ENCODE measurements around the gene MTHFR.

The MTHFR gene

DNA sequence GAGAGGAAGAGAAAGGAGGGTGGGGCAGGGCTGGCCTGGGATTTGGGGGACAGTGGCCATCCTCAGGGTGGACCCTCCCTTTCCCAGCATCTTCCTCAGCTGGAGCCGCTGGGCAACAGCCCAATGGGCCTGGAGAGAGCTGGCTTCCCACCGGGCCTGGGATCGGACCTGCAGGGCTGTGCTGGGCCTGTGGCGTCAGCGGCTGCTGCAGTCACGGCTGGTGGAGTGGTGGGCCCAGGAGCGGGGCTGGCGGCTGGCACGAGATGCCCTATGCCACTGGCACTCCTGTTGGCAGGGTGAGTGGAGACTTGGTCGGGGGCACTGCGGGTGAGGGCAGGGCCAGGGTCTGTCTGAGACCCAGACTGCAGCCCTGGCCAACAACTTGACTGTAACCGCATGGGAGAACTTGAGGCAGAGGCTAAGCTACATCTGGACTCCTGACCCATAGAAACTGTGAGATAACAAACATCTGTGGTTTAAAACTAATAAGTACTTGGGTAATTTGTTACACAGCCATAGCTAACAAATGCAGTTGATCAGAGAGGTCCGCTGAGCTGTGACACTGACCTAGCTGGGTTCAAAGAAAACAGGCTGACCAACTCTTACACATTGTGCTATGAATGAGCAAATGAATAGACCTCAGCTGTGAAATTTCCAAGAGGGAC is 25.9 kb downstream of the MTHFR start:
- DNase-seq, result no peak

DNA sequence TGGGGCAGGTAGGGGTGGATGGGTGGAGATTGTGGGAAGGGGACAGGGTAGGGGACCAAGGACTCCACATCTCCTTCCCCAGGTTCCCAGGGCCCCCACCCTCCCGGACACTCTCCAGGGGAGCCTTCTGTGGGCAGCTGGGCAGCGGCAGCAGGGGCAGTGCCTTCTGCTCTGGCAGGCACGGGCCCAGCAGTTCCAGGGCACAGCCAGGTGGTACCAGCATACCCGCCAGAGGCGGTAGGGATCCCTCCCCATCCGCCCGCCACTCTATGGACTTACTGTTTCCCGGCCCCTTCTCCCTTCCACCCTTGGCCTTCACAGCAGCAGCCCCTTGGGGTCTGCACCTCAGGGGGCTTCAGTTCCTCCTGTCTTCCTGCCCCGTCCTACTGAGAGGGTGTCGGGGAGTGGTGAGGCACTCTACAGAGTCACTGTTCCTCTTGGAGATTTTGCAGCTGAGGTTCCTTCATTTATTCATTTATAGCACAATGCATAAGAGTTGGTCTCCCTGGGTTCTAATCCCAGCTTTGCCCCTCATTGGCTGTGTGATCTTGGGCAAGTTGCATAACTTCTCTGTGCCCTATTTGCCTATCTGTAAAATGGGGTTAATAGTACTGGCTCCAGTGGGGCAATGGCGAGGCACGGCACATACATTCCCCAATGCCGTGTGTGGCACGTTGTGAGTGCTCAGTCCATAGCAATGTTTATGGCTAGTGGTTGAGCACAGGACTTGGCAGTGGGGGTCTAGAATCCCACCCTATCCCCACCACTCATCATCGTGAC is 26.7 kb downstream of the MTHFR start:
- DNase-seq, result no peak

DNA sequence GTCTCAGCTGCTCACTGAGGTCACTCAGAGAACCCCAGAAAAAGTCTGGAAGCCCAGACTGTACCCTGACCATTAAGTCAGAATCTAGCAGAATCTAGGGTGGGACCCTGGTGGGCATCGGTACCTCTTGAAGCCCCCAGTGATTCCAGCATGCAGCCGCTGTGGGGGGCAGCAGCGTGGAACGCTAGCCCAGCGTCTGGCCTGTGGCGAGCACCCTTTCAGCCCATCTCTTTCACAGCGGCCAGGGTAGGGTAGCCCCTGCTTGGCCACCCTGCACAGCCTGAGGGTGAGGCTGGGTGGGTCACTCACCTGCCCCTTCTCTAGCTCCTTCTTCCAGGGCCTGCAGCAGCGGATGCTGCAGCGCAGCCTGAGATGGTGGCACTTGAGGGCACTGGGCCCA is 27.4 kb downstream of the MTHFR start:
- no peak for DNase-seq

DNA sequence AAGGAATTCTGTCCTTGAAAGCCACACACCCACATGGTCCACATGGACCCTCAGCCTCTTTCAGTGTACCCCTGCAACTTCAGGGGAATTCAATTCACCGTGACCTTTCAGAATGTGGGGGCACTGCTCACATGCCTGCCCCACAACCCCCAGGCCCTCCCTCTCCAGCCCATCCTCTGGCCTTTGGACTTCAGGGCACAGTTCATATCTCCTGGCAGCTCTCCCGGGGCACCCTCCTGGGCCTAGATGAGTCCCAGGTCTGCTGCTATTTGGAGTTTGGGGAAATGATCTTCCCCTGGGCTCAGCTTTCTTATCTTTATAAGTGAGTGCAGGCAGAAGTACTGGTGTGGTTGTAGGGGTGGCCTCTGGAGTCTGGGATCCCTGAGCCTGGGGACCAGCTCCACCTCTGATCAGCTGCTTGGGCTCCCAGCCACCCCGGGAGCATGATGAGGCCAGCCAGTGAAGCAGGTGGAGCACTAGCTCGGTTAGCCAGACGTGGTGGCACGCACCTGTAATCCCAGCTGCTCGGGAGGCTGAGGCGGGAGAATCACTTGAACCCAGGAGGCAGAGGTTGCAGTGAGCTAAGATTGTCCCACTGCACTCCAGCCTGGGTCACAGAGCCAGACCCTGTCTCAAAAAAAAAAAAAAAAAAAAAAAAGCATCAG is 28.0 kb downstream of the MTHFR start:
- no peak for DNase-seq

DNA sequence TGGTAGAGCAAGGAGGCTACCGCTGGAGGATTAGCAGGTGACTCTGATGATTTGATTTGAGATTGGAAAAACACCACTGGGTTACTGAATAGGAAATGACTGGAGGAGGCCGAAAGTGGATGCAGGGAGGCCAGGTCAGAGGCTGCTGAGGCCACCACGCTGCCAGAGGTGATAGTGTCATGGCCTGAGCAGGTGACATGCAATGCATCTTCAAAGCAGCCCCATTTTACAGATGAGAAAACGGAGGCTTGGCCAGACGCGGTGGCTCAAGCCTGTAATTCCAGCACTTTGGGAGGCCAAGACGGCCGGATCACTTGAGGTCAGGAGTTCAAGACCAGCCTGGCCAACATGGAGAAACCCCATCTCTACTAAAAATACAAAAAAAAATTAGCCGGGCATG is 31.0 kb downstream of the MTHFR start:
- no peak for DNase-seq

DNA sequence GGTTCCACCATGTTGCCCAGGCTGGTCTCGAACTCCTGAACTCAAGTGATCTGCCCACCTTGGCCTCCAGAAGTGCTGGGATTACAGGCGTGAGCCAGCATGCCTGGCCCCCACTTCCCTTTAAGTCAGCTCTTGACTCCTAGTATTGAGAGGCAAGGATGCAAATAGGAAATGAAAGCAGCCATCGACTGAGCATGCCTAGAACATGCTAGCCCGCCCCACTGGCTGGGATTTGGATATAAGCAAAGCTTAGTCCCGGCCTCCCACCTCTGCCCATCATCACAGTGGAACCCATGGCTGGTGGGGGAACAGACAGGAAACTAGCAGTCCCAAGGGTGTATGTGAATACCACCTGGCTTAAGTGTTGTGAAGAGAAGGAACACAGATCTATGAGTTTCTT is 33.3 kb downstream of the MTHFR start:
- DNase-seq, result no peak

DNA sequence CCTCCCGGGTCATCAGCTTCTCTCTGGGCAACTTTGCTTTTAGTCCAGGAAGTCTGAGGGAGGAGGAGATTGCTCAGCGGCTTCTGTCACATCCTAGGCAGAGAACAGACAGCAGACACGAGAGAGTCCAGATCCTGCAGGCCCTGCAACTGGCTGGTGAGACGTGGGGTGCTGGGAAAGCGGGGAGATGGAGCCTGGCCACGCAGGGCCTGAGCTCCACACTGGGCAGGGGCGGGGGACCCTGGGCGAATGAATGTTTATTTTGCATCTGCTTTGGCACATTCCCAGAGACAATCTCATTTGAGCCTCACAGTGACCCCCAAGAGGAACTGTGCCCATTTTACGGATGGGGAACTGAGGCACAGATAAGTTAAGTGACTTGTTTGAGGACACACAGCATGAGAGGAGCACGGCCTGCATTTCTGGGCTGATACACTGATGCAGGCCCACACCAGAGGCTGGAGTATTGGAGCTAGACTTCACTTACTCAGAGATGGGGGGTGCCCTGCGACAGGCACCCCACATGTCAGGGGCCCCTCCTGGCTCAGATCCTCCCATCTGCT is 34.2 kb downstream of the MTHFR start:
- no peak for DNase-seq

DNA sequence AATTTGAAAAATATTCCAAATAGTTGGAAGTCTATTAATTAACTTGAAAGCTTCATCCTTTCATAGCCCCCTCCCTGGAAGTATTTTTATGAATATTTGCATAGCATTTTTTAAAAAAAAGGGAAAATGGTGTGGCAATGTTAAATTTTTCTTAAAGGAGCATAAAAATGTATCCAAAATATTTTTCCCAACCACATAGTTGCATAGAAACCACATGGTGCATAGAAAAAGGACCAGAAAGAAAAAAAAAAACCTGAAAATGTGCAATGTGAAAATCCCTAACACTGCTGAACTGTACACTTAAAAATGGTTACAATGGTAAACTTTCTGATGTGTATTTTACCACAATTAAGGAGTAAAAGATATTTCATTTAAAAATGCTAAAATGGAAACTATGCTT is 35.8 kb downstream of the MTHFR start:
- DNase-seq, result no peak

DNA sequence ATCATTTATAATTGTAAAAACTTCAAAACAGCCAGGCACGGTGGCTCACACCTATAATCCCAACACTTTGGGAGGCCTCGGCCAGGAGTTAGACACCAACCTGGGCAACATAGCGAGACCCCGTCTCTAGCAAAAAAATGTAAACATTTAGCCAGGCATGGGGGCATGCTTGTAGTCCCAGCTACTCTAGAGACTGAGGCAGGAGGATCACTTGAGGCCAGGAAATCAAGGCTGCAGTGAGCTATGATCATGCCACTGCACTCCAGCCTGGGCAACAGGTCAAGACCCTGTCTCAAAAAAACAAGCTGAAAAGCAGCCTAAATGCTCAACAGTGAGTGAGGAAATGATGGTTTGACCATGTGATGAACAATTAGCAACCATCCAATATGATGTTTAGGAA is 36.5 kb downstream of the MTHFR start:
- no peak for DNase-seq

DNA sequence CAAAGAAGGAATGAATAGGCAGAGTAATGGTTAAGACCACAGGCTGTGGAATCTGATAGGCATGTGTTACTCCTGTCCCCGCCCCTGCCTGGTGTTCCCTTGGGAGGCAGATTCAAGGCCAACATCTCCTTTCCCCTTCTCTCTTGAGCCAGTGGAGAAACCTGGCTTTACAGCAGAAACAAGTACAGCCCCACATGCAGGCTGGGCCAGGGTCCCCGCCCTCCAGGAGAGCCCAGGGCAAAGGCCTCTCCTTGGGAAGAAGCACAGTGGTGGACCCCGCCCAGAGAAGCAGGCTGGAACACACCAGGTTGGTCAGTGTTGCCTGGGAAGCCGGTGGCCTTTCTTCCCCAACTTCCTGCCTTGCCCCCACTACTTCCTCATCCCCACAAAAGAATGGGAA is 36.9 kb downstream of the MTHFR start:
- DNase-seq, result no peak

DNA sequence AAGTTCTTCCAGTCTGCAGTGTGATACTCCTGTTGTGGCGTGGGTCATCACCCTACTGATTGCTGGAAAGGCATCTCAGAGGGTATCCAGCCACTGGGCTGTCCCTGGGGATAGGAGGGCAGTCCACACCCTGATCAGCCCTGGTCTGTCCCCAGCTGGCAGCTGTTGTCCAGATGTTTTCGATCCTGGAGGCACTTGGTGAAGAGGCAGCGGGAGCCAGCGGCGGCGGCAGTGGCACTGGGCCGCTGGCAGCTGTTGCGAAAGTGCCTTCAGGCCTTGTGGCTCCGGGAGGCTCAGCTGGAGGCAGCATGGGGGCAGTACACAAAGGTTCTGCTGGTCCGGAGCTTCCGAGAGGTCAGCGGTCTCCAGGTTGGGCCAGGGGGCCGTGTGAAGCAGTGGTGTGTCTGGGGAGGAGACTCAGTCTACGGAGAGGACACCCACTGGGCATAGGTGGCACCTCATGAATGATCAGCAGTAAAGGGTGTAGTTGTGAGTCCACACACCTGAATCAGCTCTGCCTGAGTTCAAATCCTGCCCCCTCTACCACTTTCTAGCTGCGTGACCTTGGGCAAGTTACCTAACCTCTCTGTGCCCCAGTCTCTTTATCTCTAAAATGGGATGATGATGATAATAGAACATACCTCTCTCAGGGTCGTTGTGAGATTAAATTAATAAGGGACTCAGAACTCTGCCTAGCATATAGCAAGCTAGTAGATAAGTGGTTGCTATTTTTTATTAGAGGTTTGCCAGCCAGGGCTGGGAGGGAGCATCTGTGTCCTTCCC is 37.7 kb downstream of the MTHFR start:
- DNase-seq, result no peak

DNA sequence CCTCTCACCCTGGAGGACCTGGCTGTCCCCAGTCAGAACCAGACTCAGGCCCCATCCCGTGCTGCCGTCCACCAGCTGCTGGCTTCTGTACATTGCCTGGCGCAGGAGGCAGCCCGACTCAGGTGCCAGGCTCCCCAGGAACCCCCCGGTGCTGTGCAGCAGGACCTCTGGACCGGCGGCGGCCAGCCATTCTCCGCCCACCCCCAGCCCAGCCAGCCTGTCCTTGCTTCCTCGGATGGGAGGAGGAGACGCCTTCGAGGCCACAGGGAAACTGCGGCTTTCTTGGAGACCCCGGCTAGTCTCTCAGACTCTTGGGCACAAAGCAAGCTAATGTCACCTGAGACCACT is 39.4 kb downstream of the MTHFR start:
- DNase-seq, result no peak

DNA sequence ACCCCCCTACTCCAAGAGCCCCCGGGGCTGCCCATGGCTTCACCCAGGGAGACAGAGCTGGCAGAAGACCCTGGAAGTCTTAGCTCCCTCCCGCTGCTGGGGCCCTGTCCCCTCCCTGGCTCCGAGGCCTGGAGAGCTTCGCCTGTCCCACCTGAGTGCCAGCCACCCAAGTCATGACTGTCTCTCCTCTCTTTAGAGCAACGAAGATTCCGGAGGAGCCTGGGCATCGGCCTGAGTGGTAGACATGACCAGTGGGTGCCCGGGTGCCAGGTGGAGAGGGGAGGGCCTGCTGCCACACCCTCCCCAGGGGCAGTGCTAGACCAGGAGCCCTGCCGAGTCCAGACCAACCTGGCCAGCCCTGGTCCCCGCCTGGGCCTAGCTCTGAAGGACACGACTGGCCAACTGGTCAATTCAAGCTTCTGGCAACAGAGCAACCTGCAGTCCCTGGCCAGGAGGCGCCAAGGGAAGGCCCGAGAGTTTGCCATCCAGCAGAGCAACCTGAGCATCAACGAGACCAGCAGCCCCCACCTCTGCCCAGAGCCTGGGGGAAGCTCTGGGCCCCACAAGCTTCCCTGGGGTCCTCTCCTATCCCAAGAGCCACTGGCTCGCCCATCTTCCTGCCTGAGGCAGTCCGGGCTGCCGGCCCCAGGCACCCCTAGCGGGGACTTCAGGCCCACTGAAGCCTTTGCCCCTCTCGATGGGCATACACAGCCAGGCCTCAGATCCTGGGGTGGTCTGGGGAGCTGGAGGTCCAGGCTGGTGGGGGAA is 39.9 kb downstream of the MTHFR start:
- no peak for DNase-seq

DNA sequence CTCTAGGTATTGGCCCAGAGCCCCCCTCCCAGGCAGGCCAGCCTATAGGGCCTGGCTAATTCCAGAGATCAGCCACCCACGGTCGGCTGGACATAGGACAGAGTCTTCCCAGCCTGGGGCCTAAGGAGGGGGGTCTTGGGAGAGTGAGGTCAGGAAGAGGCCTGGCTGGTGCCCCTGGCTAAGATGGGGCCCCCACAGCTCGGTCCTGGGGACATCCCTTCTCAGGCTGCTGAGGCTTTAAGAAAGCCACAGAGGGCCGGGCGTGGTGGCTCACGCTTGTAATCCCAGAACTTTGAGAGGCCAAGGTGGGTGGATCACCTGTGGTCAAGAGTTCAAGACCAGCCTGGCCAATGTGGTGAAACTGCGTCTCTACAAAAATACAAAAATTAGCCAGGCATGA is 41.2 kb downstream of the MTHFR start:
- DNase-seq, result no peak

DNA sequence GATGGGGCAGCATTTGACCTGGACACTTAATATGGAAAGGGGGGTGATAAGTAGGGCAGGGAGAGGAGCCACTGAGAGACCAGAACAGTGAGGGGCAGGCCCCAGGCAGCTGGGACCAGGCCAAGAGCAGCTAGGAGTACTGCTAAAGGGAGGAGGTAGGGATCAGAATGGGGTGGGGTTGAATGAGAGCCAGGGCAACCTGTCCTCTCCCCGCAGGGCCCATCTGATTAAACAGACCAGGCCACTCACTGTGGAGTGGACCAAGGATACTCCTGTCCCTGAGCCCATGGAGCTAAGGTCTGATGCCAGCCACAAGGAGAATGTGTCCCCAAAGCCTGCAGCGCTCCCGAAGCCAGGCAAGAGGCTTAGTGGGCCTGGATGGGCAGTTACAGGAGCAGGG is 41.6 kb downstream of the MTHFR start:
- no peak for DNase-seq

DNA sequence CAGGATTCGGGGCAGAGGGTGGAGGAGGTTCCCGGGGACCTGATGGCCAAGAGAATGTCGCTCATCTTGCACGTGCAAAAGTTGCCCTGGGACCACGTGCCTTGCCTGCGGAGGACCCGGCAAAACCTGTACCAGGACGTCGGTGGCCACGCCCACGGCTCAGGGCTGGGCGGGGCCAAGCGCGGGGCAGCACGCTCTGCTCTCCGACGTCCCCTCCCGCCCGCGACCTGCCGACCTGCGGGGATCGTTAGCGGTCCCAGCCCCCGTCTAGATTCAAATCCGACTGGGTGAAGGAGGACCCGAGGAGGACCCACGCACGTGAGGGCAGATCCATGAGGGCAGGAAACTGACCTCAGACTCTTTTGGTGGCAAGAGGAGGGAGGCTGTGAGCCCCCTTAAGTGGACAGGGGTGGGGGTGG is 43.8 kb downstream of the MTHFR start, which contains the start of gene C1orf167:
TSS of gene C1orf167 (plus strand) at position 206 of the 419 bp plus-strand sequence. CDS start 2,208 bp downstream, outside the sequence.
- DNase-seq, result no peak

DNA sequence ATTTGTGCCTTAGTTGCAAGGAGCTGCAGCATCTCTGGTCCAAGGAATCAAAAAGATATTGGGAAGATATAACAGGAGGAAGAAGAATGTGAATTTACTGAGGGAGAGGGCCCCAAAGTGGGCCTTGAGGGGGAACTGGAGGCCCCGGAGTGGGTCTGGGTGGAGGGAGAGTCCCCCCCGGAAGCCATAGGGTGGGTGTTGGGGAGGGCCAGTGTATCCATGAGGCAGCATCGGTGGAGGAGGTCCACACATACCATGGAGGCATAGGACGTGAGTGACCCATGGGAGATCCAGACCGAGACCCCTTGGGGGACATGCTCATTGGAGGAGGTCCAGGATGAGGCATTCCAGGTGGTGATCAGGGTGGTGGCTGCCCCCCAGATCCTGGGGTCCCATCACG is 44.5 kb downstream of the MTHFR start:
- no peak for DNase-seq

DNA sequence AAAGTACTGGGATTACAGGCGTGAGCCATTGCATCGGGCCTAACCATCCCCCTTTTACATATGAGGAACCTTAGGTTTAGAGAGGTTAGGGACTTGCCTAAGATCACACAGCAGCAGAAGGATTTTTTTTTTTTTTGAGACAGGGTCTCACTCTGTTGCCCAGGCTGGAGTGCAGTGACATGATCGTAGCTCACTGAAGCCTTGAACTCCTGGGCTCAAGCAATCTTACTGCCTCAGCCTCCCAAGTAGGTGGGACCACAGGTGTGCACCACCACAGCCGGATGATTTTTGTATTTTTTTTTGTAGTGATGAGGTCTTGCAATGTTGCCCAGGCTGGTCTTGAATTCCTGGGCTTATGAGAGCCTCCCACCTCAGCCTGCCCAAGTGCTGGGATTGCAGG is 46.0 kb downstream of the MTHFR start:
- no peak for DNase-seq

DNA sequence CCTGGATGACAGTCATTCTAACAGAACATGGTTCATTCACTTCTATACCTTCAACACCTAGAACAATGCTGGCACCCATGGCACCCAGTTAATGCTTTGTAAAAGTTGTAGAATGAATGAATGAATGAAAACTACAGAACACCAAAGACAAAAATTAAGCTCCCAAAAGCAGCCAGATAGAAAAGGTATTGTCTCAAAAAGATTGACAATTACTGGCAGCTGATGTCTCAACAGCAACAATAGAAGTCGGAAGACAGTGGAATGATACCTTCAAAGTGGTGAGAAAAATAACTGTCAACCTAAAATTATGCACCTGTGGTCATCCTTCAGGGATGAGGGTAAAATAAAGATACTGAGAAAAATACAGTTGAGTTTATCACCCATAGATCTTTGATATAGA is 48.7 kb downstream of the MTHFR start:
- no peak for DNase-seq

DNA sequence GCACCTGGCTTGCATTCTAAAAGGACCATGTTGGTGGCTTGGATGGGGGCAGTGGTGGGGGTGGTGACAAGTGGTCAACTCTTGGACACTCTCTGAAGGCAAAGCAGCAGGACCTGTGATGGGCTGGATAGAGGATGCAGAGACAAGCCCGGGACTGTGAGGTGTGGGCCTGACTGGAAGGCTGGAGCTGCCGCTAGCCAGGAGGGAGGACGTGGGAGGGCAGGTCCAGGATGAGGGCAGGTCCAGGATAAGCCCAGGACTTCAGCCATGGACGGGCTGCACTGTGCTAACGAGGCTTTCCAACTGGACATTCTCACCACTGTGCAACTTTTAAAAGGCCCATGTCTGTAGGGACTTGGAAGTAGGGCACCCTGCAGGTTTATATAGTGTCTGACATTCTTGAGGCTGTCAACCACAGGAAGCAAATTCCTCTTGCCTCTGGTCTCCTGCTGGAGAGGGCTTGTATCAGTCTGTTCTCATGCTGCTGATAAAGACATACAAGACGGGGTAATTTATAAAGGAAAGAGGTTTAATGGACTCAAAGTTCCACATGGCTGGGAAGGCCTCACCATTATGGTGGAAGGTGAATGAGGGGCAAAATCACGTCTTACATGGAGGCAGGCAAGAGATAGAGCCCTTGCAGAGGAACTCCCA is 52.1 kb downstream of the MTHFR start:
- DNase-seq, result no peak

DNA sequence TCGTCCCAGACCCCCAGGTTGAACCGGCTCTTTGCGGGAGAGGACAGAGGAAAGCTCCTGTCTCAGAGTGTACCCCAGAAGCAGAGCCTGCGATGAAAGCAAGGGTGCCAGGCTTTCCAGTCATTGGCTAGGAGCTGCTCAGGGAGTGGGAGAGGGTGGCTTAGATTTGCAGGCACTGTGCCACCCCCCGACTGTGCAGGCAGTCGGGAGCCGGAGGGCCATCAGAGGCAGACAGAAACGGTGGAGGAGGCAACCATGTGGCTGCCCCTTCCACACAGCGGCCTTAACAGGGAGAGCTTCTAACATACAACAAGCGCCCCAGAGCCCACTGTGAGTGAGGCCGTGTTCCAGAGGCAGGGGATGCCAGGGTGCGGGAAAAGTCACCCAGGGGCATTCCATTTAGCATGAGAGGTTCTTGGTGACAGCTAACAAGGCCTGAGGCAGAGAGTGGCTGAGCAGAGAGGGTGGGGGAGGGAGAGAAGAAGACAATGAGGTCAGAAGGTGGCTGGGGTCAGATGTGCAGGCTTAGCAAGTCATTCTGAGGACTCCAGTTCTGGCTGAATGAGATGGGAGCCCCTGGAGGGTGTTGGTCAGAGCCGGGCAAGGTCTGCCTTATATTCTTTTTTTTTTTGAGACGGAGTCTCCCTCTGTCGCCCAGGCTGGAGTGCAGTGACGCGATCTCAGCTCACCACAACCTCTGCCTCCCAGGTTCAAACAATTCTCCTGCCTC is 53.2 kb downstream of the MTHFR start:
- no peak for DNase-seq
